Neural progenitor cell (in vitro differentiated cells): Measurements from ENCODE around the gene SATB2.

Experiments used
- CTCF ChIP-seq: fragments of 200-600 bp; sonication (generic); IDR thresholded peaks from 2 replicates; pipeline ENCODE4 v1.5.1; 2017; ENCODE audit warnings: antibody characterized with exemption, mild to moderate bottlenecking
- EZH2 ChIP-seq: fragments of 200-600 bp; sonication (generic); IDR thresholded peaks from 2 replicates; pipeline ENCODE4 v1.6.1; 2017; ENCODE audit warnings: antibody characterized with exemption, mild to moderate bottlenecking, moderate library complexity
- EZH2phosphoT487 ChIP-seq: fragments of 200-600 bp; sonication (generic); IDR thresholded peaks from 2 replicates; pipeline ENCODE4 v1.6.1; 2017; ENCODE audit warnings: antibody characterized with exemption

GRCh38 chr2:199395311-199395710, 62.4 kb downstream of the SATB2 start:
- TF ChIP-seq EZH2phosphoT487 (no peak), CTCF (no peak), EZH2 (no peak)
